OCI-LY7 (cell line): ENCODE results near the gene GNG13. TPM values are rescaled to one million over a fixed set of nuclear protein-coding genes. Genes with fewer than 3 reads are reported as not detected.

Experiments
- BruUV-seq: library from RNA; stranded (reverse); fragments of 400-500 nt; replicated peaks from 2 replicates; lab custom pipeline; 2021; lab: Mats Ljungman, UMichigan
- CTCF ChIA-PET: fragments of 300-600 bp; sonication (Branson Sonifier 250); formaldehyde crosslinking; loops from one replicate; lab custom pipeline; 2022; ENCODE audit warnings: antibody characterized with exemption; ENCODE audit not compliant: unreplicated experiment; lab: Charles Lee
- POLR2A ChIA-PET: fragments of 300-600 bp; sonication (Branson Sonifier 250); formaldehyde crosslinking; loops from one replicate; lab custom pipeline; 2022; ENCODE audit warnings: antibody characterized with exemption; lab: Charles Lee
- DNase-seq: peaks from one replicate; pipeline ENCODE4 v3.0.0-alpha.2; 2015; ENCODE audit warnings: low spot score
- H2AFZ ChIP-seq: fragments of 200-600 bp; sonication (generic), shearing (Covaris generic); 2 replicates; pipeline ENCODE4 v1.6.1; 2014; ENCODE audit warnings: mild to moderate bottlenecking, antibody characterized with exemption, low read length, moderate library complexity
- H3K27ac ChIP-seq: fragments of 200-600 bp; sonication (generic); 2 replicates; pipeline ENCODE4 v1.5.1; 2014; ENCODE audit warnings: mixed run types, low read depth, mild to moderate bottlenecking, moderate library complexity, low read length, inconsistent platforms; ENCODE audit not compliant: poor library complexity, severe bottlenecking
- H3K36me3 ChIP-seq: fragments of 200-600 bp; sonication (generic); 2 replicates; pipeline ENCODE4 v1.6.1; 2014; ENCODE audit warnings: mild to moderate bottlenecking, antibody characterized with exemption, low read length, moderate library complexity, mixed read lengths; ENCODE audit not compliant: insufficient read depth
- H3K4me1 ChIP-seq: fragments of 200-600 bp; sonication (generic); 2 replicates; pipeline ENCODE4 v1.5.1; 2014; ENCODE audit warnings: mild to moderate bottlenecking, low read length; ENCODE audit not compliant: insufficient read depth, poor library complexity, severe bottlenecking
- H3K4me2 ChIP-seq: fragments of 200-600 bp; sonication (generic); 2 replicates; pipeline ENCODE4 v1.6.1; 2014; ENCODE audit warnings: mild to moderate bottlenecking, low read length
- H3K4me3 ChIP-seq: fragments of 200-600 bp; sonication (generic); 2 replicates; pipeline ENCODE4 v1.5.1; 2014; ENCODE audit warnings: mild to moderate bottlenecking, low read depth, low read length; ENCODE audit not compliant: poor library complexity, severe bottlenecking
- H3K79me2 ChIP-seq: fragments of 200-600 bp; sonication (generic); 2 replicates; pipeline ENCODE4 v1.6.1; 2016; ENCODE audit warnings: low read depth, mild to moderate bottlenecking, low read length, moderate library complexity, mixed read lengths; ENCODE audit not compliant: insufficient read depth
- H3K9me2 ChIP-seq: fragments of 200-600 bp; sonication (generic); 2 replicates; pipeline ENCODE4 v1.6.1; 2016; ENCODE audit warnings: mild to moderate bottlenecking, low read length, mixed read lengths; ENCODE audit not compliant: insufficient read depth
- H3K9me3 ChIP-seq: fragments of 200-600 bp; sonication (generic); 2 replicates; pipeline ENCODE4 v1.6.1; 2014; ENCODE audit warnings: mild to moderate bottlenecking, mixed run types, low read length, mixed read lengths
- H4K20me1 ChIP-seq: fragments of 200-600 bp; sonication (generic); 2 replicates; pipeline ENCODE4 v1.6.1; 2014; ENCODE audit warnings: mild to moderate bottlenecking, antibody characterized with exemption, low read length, moderate library complexity, mixed read lengths; ENCODE audit not compliant: insufficient read depth
- EZH2phosphoT487 ChIP-seq: fragments of 200-600 bp; sonication (generic); IDR thresholded peaks from 2 replicates; pipeline ENCODE4 v1.6.1; 2018; ENCODE audit warnings: low read depth, borderline replicate concordance, mild to moderate bottlenecking, mixed run types, antibody characterized with exemption, low read length, moderate library complexity, mixed read lengths
- intact Hi-C: fragments of 100-400 bp; cut with micrococcal nuclease; formaldehyde crosslinking; loops from one replicate; pipeline ENCODE4 v1.10.0; 2022; ENCODE audit not compliant: unreplicated experiment
- total RNA-seq, 2 experiments: library from RNA; depleted of rRNA in 1 of 2; stranded (reverse); fragments of >200 nt in 1 of 2; shearing (Covaris generic) in 1 of 2; gene quantifications; 2 replicates each; pipeline ENCODE4 v1.2.3, GENCODE V29; 2014 to 2022
- TF ChIP-seq, protein P1 (sequence below): fragments of 200-600 bp; sonication (generic); conservative IDR thresholded peaks from 2 replicates; pipeline ENCODE4 v1.5.1; 2014; ENCODE audit warnings: mild to moderate bottlenecking, antibody characterized with exemption, low read length, moderate library complexity, mixed read lengths

Gene GNG13
- total RNA-seq, 2 experiments from 2014 or later = not detected

DNA sequence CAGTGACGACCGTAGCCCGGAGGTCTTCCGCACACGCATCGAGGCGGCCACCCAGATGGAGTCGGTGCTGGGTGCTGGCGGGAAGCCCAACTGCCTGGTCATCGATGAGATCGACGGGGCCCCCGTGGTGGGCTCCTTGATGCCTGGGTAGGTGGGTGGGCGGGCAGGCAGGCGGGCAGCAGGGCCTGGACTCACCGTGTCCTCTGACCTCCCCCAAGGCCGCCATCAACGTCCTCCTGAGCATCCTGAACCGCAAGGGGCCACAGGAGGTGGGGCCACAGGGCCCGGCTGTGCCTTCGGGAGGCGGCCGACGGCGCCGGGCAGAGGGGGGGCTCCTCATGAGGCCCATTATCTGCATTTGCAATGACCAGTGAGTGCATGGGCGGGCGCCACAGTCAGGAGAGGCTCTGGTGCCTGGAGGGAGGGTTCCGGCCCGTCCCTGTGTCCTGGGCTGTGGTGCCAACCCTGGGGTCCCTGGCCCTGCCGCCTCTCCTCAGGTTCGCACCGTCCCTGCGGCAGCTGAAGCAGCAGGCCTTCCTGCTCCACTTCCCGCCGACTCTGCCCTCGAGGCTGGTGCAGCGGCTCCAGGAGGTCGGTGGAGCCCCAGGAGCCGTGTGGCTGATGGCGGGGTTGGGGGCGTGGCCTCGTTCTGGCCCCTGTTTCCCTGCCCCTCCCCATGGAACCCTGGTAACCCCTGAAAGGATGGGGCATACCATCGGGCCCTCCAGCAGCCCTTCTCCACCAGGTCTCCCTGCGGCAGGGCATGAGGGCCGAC lies 8.1 kb downstream of the GNG13 start:
- DNase-seq = no peak
- Histone ChIP-seq H3K4me3 (no peak overlapping the region), H2AFZ (no peak overlapping the region), H3K4me2 (no peak overlapping the region), H3K4me1 (peaks cover 9% of the 10 kb centered on the region), H3K36me3 (peaks cover 61% of the 10 kb centered on the region), H3K9me3 (no peaks in the 10 kb centered on the region), H4K20me1 (0 out of 2 replicates have a peak, but pooled peaks cover 4% of the 10 kb centered on the region), H3K27ac (no peak overlapping the region), H3K9me2 (no peaks in the 10 kb centered on the region), H3K79me2 (peaks cover 18% of the 10 kb centered on the region)
- TF ChIP-seq, protein P1, sequence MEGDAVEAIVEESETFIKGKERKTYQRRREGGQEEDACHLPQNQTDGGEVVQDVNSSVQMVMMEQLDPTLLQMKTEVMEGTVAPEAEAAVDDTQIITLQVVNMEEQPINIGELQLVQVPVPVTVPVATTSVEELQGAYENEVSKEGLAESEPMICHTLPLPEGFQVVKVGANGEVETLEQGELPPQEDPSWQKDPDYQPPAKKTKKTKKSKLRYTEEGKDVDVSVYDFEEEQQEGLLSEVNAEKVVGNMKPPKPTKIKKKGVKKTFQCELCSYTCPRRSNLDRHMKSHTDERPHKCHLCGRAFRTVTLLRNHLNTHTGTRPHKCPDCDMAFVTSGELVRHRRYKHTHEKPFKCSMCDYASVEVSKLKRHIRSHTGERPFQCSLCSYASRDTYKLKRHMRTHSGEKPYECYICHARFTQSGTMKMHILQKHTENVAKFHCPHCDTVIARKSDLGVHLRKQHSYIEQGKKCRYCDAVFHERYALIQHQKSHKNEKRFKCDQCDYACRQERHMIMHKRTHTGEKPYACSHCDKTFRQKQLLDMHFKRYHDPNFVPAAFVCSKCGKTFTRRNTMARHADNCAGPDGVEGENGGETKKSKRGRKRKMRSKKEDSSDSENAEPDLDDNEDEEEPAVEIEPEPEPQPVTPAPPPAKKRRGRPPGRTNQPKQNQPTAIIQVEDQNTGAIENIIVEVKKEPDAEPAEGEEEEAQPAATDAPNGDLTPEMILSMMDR = no peak
- TF ChIP-seq EZH2phosphoT487 = no peak
- BruUV-seq = no TSS peak
- ChIA-PET POLR2A (no interaction called here), CTCF (no interaction called here)
- intact Hi-C loops = no loop called here

DNA sequence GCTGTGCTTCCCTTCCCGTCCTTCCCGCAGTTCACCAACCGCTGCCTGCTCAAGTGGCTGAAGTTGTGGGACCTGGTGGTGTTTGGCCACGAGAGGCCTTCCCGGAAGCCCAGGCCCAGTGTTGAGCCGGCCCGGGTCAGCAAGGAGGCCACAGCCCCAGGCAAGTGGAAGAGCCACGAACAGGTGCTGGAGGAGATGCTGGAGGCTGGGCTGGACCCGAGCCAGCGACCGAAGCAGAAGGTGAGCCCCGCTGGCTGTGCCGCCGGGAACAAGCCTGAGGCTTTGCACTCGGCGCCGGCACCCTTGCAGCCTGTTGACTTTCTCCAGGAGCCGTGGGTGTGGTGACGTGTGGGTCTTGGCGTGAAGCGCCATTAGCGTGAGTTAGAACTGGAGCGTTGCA lies 9.4 kb downstream of the GNG13 start:
- H3K9me3 ChIP-seq = no peaks in the 10 kb centered on the region
- ChIA-PET POLR2A (no interaction called here), CTCF (no interaction called here)
- peaks cover 59% of the 10 kb centered on the region for H3K36me3 ChIP-seq
- no peak for DNase-seq
- TF ChIP-seq, protein P1 = no peak
- H3K4me3 ChIP-seq = no peak overlapping the region
- H4K20me1 ChIP-seq = 0 out of 2 replicates have a peak, but pooled peaks cover 4% of the 10 kb centered on the region
- H3K9me2 ChIP-seq = no peaks in the 10 kb centered on the region
- H3K27ac ChIP-seq = no peak overlapping the region
- H3K4me2 ChIP-seq = no peak overlapping the region
- no peak overlapping the region for H2AFZ ChIP-seq
- H3K79me2 ChIP-seq = peaks cover 30% of the 10 kb centered on the region
- no TSS peak for BruUV-seq
- intact Hi-C loops = no loop called here
- peaks cover 17% of the 10 kb centered on the region for H3K4me1 ChIP-seq

GRCh38 chr16:790086-790485 lies 10.4 kb downstream of the GNG13 start:
- Histone ChIP-seq H3K9me3 (no peaks in the 10 kb centered on the region), H4K20me1 (0 out of 2 replicates have a peak, but pooled peaks cover 4% of the 10 kb centered on the region), H3K9me2 (no peaks in the 10 kb centered on the region), H3K27ac (no peak overlapping the region), H3K4me1 (peaks cover 17% of the 10 kb centered on the region), H3K4me2 (peak overlapping the region; percentile 95), H3K79me2 (peaks cover 30% of the 10 kb centered on the region), H2AFZ (no peak overlapping the region), H3K4me3 (peak overlapping the region; percentile 91), H3K36me3 (peaks cover 62% of the 10 kb centered on the region)
- TF ChIP-seq, protein P1 = no peak
- TF ChIP-seq EZH2phosphoT487 = no peak
- ChIA-PET CTCF (no interaction called here), POLR2A (no interaction called here)
- BruUV-seq = no TSS peak
- intact Hi-C loops = no loop called here
- DNase-seq = no peak
